Hematopoietic multipotent progenitor cell treated with erythropoietin and hydrocortisone succinate and interleukin-3 and kit ligand, for 8 days (in vitro differentiated cells): Measurements from ENCODE around the gene TTLL11.

Experiments used
- DNase-seq: peaks from one replicate; pipeline ENCODE4 v3.0.0-alpha.2; 2015

TTLL11 gene

DNA sequence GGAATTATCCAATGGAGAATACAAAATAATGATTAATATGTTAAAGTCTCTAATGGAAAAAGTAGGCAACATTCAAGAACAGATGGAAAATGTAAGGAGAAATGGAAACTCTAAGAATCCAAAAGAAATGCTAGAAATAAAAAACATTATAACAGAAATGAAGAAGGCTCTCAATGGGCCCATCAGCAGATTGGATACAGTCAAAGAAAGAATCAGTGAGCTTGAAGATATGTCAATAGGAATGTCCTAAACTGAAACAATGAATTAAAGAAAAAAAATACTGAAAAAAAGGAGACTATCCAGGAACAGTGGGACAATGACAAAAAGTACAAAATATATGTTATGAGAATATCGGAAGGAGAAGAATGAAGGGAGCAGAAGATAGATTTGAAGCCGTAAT, 248.5 kb downstream of the TTLL11 start:
- no peak for DNase-seq

- DNase-seq: no peak
These were observed 249.0 kb downstream of the TTLL11 start for GRCh38 chr9:121844098-121844497.

- no peak for DNase-seq
These were observed 250.5 kb downstream of the TTLL11 start for GRCh38 chr9:121842612-121842978.

DNA sequence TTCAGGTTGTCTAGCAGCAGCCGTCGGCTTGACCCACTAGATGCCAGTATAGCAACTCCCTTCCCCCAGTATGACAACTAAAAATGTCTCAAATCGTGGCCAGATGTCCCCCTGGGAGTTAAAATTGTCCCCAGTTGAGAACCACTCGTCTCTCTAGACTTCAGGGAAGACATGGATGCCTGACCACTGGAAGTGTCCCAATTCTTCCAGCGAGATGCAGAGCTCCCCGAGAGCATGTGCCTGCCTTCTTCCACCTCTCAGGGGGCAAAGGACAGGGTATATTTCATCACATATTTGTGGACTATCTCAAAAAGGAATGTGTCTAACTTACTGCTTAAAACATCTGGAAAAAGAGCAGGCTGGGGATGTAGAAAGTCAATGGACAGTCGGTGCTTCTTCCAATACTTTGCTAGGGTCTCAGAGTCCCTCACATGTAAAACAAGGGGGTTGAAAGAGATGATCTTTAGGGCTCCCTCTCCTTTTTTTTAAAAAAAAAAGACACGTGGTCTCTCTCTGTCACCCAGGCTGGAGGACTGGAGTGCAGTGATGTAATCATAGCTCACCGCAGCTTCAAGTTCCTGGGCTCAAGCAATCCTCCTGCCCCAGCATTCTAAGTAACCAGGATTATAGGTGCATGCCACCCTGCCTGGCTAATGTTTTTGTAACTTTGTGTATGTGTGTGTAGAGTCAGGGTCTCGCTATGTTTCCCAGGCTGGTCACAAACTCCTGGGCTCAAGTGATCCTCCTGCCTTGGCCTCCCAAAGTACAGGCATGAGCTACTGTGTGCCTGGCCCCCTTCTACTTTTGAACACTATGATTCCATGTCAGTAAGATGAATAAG, 251.1 kb downstream of the TTLL11 start:
- DNase-seq: no peak

DNA sequence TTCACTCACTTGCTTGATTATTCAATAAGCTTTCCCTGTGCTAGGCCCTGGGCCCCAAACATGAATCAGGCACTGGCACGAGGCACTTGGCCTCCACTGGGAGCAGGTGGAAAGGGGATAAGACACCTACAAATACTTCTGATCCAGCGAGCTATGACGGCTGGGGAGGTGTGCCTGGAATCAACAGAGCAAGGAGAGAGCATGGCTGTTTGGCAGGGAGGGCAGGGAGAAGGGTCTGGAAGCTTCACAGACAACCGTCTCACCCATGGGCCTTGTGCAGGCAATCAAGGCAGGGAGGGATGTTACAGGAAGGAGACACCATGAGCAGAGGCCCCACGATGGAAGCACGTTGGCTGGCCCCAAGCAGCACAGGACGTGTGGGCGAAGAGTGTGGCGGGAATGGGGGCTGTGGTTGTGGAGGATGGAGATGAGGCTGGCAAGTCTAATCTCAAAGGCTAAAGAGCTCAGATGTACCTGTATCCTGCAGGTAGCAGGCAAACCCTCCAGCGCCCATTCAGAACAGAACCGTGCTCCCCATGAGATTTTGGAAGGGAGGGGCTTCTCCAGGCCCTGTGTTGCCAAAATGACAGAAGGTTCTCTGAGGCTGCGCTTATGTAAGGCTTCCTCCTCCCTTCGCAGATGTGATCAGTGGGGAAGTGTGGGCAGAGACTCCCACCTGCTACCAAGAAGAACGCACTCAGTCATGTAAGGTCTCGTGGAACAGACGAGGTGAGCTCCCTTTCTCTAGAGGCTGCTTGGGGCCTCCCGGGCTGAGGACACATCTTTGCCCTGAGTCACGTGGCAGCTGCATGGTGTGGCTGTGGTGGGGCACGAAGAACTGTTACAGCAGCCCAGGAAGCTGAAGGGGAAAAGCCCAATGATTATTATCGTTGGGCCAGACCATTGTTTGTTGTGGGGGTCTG, 252.0 kb downstream of the TTLL11 start:
- no peak for DNase-seq

GRCh38 chr9:121839726-121840500, 253.2 kb downstream of the TTLL11 start:
- no peak for DNase-seq

- no peak for DNase-seq
These were observed 254.1 kb downstream of the TTLL11 start for GRCh38 chr9:121838746-121839669.

DNA sequence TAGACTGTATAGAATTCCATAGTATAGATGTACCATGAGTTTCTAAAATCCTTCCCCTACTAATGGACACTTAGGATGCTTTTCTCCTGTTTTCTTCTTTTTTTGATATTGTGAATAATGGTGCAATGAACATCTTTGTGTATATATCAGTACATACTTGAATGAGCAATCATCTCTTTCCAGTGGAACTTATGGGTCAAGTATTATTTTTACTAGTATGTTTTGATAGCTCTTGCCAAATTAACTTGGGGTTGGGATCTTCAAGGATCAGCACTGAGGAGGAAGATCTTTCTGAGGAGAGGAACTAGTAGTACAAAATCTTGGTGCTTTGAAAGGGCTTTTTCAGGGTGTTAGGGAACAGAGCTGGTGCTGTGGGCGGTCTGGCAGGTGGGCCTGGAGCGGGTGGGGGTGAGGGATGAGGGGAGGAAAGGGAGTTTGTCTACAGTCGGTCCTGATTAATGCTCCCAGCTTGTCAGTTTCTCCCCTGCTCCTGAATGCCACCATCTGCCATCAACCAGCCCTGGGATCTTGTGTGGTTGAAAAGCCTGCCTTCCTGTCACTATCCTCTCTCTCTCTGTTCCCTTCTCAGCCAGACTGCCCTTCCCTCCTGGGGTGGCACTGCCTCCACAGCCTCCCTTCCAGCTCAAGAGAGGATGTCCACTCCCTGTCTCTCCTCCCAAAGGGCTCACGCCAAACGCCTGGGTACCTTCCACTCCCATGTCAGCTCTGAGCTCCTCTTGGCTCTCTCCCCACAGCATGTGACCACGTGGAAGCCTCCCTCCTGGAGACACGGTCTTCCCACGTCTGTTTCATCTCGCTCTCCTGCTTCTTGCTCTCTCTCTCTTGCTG, 255.8 kb downstream of the TTLL11 start:
- no peak for DNase-seq

GRCh38 chr9:121836366-121836885, 256.7 kb downstream of the TTLL11 start:
- no peak for DNase-seq

DNA sequence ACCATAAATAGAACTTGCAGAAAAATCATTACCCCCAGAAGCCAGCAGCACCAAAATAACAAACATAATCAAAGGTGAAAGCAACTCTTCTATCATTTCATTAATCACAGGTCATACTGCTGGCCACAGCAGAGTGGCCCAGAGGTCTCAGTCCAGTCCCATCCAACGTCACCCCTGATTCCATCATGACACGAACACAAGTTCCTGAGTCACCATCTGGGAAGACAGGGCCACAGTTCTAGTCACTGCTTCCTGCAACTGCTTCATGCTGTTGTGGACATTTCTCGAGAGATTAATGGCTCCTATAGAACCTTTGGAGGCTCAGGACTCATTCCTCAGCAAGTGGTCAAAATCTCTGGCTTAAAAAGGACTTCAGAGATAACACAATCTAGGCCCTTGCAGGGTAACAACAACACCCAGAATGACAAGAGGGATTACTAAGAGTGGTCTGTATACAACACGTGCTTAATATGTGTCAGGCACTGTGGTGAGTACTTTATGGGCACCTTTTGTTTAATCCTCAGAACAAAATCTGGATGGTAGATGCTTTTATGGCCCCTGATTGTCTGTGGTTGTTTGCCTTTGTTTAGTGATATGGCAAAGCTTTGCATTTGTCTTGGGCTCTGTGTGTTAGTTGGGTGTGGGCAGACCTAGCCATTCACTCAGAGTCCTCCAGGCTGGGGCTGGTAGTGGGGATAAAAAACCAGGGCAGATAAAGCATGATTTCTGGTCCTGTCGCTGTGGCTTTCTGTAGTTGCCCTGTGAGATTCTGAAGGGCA, 257.3 kb downstream of the TTLL11 start:
- DNase-seq: peak; percentile 46

GRCh38 chr9:121833061-121833460, 260.0 kb downstream of the TTLL11 start:
- DNase-seq: no peak

DNA sequence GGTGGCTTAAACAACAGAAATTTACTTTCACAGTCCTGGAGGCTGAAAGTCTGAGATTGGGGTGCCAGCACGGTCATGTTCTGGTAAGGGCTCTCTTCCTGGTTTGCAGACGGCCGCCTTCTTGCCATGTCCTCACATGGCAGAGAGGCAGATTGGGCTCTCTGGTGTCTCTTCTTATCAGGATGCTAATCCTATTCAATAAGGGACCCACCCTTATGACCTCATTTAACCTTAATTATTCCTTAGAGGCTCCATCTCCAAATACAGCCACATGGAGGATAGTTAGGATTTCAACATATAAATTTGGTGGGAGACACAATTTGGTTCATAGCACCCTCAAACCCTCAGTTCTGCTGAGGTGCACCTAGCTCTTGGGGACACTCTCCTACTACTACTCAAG, 261.2 kb downstream of the TTLL11 start:
- DNase-seq: peak; percentile 44

DNA sequence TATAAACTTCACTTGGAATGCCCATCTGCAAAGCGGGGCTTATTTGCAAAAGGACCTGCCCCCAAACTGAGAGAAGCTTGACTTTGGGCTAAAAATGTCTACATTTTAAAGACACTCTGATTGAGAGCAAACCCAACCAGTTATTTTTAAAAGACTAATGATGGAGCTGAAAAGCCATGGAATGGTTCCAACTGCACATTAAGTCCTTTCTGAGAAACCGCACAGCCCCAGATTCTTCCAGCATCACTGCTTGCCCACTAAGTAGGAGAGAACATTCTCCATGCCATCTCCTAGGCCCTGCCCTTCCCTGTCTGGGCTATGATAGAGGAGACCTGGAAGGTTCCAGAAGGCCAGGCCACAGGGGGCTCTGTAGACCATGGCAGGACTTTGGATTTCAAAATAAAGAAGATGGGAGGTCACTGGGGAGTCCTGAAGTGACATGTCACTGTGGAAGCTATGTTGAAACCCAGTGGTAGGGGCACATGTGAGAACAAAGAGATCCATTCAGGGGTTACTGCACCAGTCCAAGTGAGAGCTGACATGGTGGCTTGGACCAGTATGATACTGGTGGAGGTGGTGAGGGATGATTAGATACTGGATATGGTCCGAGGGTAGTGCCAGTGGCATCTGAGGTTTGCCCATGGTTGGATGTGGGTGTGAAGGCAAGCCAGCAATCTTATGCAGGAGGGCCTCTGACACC, 262.5 kb downstream of the TTLL11 start:
- no peak for DNase-seq

DNA sequence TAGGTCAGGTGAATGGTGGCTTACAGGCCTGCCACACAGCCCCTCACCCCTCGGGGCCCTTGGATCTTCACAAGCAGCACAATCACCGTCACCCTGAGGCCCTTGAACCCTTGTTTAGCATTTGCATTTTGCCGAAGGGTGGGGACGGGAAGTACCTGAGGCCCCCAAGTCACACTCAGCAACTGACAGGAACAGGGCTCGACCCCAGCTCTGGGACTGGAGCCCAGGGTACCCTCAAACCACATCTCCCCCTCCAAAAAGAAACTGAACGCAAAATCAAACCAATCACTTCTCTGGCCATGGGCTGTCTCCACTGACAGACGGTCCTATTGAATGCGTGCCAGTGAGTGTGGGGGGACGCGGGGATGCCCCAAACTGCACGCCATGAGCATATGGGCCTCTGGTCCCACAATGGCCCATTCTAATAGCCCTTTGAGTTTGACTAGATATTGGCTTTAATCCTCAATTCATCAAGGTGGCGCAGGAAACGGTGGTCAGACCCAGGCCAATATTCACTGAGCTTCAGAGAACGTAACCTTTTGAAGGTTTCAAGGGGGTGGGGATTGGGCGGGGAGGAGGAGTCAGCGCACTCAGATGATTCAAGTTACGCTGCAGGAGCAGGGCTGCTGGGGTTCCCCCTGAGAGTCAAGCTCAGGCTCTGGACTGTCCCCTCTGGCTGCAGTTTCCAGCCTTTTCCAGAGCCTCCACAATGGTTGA, 265.7 kb downstream of the TTLL11 start:
- DNase-seq: no peak

DNA sequence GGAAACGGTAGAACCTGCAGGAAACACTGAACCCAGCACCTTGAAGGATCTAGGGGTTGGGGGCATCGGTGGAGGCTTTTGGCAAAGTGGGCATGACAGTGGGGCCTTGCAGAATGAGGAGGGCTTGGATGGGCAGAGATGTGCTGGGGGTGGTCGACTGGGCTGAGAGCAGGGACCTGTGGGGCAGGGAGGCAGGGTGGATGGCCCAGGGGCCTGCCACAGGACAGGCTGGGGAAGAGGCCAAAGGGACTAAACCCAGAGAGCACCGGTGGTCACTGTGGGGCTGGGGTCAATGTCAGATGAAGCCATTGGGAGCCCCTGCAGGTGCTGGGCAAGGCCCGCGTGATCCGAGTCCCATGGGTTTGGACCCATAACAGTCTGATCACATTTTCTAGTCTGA, 266.4 kb downstream of the TTLL11 start:
- no peak for DNase-seq

DNA sequence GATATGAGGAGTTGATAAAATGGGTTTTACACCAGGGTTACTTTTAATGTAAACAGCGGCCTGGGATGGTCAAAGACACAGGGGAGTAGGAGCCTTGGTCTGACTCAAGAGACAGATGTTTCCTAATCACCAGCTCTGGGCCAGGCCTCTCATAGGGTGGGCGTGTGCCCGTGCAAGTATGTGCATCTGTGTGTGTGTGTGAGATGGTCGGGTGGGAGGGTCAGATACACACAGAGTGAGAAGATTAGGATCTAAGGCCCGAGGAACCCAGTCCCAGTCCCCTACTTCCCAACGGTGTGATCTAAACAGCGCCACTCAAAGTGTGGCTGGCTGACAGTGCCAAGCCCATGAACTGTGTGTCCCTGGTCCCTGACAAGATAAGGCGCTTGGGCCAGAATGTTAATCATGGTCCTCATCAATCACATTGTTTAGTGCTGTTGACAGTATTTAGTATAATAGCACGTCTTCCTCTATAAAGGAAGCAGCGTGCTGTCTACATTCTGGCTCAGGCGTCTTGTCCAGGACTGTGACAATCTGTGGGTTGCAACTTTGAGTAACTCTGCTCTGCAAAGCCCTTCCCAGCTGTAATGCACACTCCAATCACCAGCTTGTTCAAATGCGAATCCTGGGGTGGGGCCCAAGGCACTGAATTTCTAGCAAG, 267.9 kb downstream of the TTLL11 start:
- peak; percentile 96 for DNase-seq

- no peak for DNase-seq
These were observed 268.5 kb downstream of the TTLL11 start for GRCh38 chr9:121824651-121825030.
